PFSK-1 (cell line): ENCODE results near the gene PYROXD2.

Source experiments
- FOXP2 ChIP-seq: optimal IDR thresholded peaks from 2 replicates; pipeline ENCODE3; 2011; ENCODE audit warnings: borderline replicate concordance, control low read depth, inconsistent platforms; ENCODE audit not compliant: insufficient read depth; ENCODE audit errors: extremely low read length, extremely low read depth
- POLR2AphosphoS5 ChIP-seq: IDR thresholded peaks from 2 replicates; pipeline ENCODE4 v1.6.1; 2012; ENCODE audit warnings: low read depth, mild to moderate bottlenecking, control low read depth, low read length, moderate library complexity
- SIN3A ChIP-seq: IDR thresholded peaks from 2 replicates; pipeline ENCODE4 v1.6.1; 2012; ENCODE audit warnings: mild to moderate bottlenecking, low read length, moderate library complexity, borderline replicate concordance; ENCODE audit not compliant: insufficient read depth
- TAF1 ChIP-seq: IDR thresholded peaks from 2 replicates; pipeline ENCODE4 v1.6.1; 2012; ENCODE audit warnings: low read length, control low read depth, borderline replicate concordance; ENCODE audit not compliant: insufficient read depth
- TF ChIP-seq, protein P1 (sequence below), 2 experiments: IDR thresholded peaks; 2 replicates each; pipeline versions ENCODE4 v1.6.1 to v1.8.0; 2011 to 2012; ENCODE audit warnings: low read depth in 2 of 2, low read length in 2 of 2, control low read depth in 1 of 2, inconsistent platforms in 1 of 2, mild to moderate bottlenecking in 1 of 2, moderate library complexity in 1 of 2; ENCODE audit not compliant: insufficient read depth in 1 of 2

PYROXD2 gene

DNA sequence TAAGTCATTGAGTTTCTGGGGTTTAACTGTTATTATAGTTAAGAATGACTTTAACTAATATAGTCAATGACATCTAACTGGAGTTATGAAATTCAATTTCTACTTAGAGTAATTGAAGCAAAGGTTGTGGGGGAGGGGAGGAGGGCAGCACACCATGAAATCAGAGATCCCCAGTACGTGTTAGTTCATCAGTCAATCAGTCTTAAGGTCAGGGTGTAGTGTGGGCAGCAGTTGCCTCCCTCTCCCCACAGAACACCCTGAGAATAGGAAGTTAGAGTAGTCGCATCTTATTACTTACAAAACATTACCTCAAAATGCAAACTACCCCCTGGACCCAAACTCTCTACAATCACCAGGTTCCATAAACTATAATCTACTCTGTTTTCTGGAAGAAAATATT is 38.7 kb upstream of the PYROXD2 start:
- TF ChIP-seq POLR2AphosphoS5 (no peak), FOXP2 (no peak), TAF1 (no peak), SIN3A (no peak)
- TF ChIP-seq, protein P1, sequence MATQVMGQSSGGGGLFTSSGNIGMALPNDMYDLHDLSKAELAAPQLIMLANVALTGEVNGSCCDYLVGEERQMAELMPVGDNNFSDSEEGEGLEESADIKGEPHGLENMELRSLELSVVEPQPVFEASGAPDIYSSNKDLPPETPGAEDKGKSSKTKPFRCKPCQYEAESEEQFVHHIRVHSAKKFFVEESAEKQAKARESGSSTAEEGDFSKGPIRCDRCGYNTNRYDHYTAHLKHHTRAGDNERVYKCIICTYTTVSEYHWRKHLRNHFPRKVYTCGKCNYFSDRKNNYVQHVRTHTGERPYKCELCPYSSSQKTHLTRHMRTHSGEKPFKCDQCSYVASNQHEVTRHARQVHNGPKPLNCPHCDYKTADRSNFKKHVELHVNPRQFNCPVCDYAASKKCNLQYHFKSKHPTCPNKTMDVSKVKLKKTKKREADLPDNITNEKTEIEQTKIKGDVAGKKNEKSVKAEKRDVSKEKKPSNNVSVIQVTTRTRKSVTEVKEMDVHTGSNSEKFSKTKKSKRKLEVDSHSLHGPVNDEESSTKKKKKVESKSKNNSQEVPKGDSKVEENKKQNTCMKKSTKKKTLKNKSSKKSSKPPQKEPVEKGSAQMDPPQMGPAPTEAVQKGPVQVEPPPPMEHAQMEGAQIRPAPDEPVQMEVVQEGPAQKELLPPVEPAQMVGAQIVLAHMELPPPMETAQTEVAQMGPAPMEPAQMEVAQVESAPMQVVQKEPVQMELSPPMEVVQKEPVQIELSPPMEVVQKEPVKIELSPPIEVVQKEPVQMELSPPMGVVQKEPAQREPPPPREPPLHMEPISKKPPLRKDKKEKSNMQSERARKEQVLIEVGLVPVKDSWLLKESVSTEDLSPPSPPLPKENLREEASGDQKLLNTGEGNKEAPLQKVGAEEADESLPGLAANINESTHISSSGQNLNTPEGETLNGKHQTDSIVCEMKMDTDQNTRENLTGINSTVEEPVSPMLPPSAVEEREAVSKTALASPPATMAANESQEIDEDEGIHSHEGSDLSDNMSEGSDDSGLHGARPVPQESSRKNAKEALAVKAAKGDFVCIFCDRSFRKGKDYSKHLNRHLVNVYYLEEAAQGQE (IDR thresholded peaks at IDR 0.05; ENCODE audit: insufficient read depth in 1 of 2, low read depth in 2 of 2, low read length in 2 of 2): no peak

GRCh38 chr10:98450618-98451017 is 35.6 kb upstream of the PYROXD2 start:
- TF ChIP-seq, protein P1 (IDR thresholded peaks at IDR 0.05; ENCODE audit: insufficient read depth in 1 of 2, low read depth in 2 of 2, low read length in 2 of 2): no peak
- no peak for TF ChIP-seq POLR2AphosphoS5
- TF ChIP-seq TAF1: no peak
- TF ChIP-seq SIN3A: no peak
- TF ChIP-seq FOXP2: no peak

DNA sequence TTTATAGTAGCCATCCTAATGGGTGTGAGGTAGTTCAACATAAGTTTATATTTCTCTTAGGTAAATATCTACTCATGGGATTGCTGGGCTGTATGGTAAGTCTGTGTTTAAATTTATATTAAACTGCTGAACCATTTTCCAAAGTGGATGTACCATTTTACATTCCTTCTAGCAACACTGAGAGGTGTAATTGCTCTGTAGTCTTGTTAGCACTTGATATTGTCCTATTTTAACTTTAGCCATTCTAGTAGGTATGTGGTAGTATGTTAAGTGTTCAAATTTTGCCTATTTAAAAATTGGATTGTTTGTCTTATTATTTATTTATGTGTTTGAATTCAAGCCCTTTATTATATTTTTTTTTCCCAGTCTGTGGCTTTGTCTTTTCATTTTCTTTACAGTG is 34.3 kb upstream of the PYROXD2 start:
- TF ChIP-seq TAF1 (no peak), SIN3A (no peak), FOXP2 (no peak), POLR2AphosphoS5 (no peak)
- TF ChIP-seq, protein P1 (IDR thresholded peaks at IDR 0.05; ENCODE audit: insufficient read depth in 1 of 2, low read depth in 2 of 2, low read length in 2 of 2): no peak

- peak; percentile 84; the same call in 1 of the 2 replicates for TF ChIP-seq SIN3A
- TF ChIP-seq POLR2AphosphoS5: peak; percentile 41; the same call in 1 of the 2 replicates
- TF ChIP-seq, protein P1 (IDR thresholded peaks at IDR 0.05; ENCODE audit: insufficient read depth in 1 of 2, low read depth in 2 of 2, low read length in 2 of 2): no peak
- peak; percentile 41 for TF ChIP-seq FOXP2
- TF ChIP-seq TAF1: 0 out of 2 replicates have a peak, but pooled peaks have one; percentile 34
Measured at GRCh38 chr10:98446661-98447221, 31.8 kb upstream of the PYROXD2 start, which contains the start of gene HPS1. Gene HPS1, minus strand, starts transcription at chr10:98446935. Its CDS starts 3,695 bp downstream, at chr10:98443240.

GRCh38 chr10:98446151-98446660 is 31.2 kb upstream of the PYROXD2 start:
- TF ChIP-seq POLR2AphosphoS5 (no peak), SIN3A (no peak), FOXP2 (no peak), TAF1 (no peak)
- TF ChIP-seq, protein P1 (IDR thresholded peaks at IDR 0.05; ENCODE audit: insufficient read depth in 1 of 2, low read depth in 2 of 2, low read length in 2 of 2): no peak
